Esophagus mucosa (tissue), 1 donor: ENCODE data around the gene IZUMO2. TPM values are rescaled to one million over a fixed set of nuclear protein-coding genes. Genes with fewer than 3 reads are reported as not detected.
"Not testable (repeated sequence)": the region's sequence is repeated elsewhere in the genome, so short reads cannot be mapped to it uniquely, and the experiment has no call there.

Source experiments
- ATAC-seq: fragments of 200-7000 bp; cut with Tn5 transposase; one replicate; pipeline ENCODE4 v1.9.1; 2020
- total RNA-seq: library from RNA; stranded (reverse); gene quantifications from one replicate; pipeline ENCODE4 v1.2.4, GENCODE V29; 2023
- donor health status: DM: yes; HTN: yes; CAD: no.

Gene IZUMO2
- total RNA-seq, 1 donor from 2014 or later = not detected

DNA sequence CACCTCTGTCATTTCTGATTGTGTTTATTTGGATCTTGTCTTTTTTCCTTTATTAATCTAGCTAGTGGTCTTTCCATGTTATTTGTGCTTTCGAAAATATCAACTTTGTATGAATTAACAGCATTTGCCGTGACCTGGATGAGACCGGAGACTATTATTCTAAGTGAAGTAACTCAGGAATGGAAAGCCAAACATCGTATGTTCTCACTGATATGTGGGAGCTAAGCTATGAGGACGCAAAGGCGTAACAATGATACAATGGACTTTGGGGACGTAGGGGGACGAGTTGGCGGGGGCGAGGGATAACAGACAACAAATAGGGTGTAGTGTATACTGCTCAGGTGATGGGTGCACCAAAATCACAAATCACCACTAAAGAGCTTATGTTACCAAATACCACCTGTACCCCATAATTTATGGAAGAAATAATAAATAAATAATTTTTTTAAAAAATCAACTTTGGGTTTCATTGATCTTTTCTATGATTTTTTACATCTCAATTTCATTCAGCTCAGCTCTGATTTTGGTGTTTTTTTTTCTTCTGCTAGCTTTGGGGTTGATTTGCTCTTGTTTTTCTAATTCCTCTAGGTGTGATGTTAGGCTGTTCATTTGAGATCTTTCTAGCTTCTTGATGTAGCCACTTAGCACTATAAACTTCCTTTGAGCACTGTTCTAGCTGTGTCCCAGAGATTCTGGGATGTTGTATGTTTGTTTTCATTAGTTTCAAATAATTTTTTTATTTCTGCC lies 27.1 kb downstream of the IZUMO2 start:
- ATAC-seq = not testable (repeated sequence)

DNA sequence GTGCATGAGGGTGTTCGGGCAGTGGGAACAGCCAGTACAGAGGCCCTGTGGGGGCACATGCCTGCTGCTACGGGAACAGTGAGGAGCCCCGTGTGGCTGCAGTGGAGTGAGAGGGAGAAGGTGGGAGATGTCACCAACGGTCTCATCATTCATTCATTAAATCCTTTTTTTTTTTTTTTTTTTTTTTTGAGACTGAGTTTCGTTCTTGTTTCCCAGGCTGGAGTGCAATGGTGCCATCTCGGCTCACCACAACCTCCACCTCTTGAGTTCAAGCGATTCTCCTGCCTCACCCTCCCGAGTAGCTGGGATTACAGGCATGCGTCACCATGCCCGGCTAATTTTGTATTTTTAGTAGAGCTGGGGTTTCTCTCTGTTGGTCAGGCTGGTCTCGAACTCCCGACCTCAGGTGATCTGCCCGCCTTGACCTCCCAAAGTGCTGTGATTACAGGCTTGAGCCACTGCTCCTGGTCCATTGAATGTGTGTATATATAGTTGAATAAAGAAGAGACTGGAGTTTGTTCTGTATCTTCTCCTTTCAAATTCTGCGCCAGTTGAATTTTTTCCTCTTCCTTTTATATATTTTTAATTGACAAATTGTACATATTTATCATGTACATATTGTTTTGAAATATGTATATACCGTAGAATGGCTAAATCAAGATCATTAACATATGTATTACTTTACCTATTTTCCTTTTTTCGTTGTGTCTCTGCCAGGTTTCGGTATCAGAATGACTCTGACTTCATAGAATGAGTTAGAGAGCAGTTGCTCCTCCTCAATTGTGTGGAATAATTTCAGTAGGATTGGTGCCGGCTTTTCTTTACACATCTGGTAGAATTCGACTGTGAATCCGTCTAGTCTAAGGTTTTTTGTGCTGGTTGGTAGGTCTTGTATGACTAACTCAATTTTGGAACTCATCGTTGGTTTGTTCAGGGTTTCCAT lies 28.0 kb downstream of the IZUMO2 start:
- not testable (repeated sequence) for ATAC-seq

DNA sequence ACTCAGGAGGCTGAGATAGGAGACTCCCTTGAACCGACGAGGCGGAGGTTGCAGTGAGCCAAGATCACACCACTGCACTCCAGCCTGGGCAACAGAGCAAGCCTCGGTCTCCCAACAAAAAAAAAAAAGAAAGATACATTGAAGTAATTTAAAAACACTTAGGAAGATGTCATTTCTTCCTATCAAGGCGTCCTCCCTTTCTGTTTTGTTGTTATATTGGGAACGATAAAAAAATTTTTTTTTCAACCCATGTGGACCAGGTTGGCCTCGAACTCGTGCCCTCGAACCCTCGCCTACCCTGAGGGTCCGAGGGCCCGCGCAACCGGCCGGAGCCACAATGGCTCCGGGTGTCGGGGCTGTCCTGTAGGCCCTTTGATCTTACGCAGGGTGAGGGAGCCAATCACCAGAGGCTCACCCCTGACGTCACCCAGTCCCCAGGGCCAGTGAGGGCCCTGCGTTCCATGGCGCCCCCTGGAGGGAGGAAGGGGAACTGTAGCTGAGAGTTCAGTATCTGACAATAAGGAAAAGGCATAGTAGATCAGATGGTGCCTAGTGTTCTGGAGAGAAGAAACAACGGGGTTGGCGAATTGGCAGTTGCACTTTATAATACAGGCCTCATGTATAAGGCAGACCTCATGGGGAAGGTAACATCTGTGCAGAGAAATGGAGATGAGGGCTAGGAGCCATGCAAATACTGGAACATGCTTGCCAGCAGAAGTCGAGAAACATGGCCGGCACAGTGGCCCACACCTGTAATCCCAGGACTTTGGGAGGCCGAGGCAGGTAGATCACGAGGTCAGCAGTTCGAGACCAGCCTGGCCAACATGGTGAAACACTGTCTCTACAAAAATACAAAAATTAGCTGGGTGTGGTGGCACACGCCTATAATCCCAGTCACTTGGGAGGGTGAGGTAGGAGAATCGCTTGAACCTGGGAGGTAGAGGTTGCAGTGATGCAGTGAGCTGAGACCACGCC lies 29.3 kb downstream of the IZUMO2 start:
- not testable (repeated sequence) for ATAC-seq

DNA sequence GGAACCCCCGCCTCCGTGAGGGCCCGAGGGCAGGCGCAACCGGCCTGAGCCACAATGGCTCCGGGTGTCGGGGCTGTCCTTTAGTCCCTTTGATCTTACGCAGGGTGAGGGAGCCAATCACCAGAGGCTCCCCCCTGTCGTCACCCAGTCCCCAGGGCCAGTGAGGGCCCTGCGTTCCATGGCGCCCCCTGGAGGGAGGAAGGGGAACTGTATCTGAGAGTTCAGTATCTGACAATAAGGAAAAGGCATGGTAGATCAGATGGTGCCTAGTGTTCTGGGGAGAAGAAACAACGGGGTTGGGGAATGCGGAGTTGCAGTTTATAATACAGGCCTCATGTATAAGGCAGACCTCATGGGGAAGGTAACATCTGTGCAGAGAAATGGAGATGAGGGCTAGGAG lies 59.1 kb downstream of the IZUMO2 start:
- ATAC-seq = not testable (repeated sequence)

DNA sequence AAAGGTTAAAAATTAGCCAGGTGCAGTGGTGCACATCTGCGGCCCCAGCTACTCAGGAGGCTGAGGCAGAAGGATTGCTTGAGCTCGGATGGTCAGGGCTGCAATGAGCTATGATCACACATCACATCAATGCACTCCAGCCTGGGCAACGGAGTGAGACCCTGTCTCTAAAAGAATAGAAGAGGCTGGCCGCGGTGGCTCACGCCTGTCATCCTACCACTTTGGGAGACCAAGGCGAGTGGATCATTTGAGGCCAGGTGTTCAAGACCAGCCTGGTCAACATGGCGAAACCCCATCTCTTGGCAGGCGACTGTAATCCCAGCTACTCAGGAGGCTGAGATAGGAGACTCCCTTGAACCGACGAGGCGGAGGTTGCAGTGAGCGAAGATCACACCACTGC lies 59.7 kb downstream of the IZUMO2 start:
- not testable (repeated sequence) for ATAC-seq

Other genes starting within 250 kb of the IZUMO2 start
- gene ATF5, start 234.1 kb downstream of the IZUMO2 start, total RNA-seq = 15.1 TPM
- 23.6 TPM for gene NUP62, start 233.8 kb downstream of the IZUMO2 start, total RNA-seq
- gene SIGLEC11, start 202.1 kb downstream of the IZUMO2 start, total RNA-seq = not detected
- gene VRK3, start 137.9 kb downstream of the IZUMO2 start, total RNA-seq = 20.3 TPM
- gene ZNF473, start 137.3 kb downstream of the IZUMO2 start, total RNA-seq = 6.7 TPM
- gene MYH14, start 40.3 kb upstream of the IZUMO2 start, total RNA-seq = 66.0 TPM
- 0.48 TPM for gene KCNC3, start 166.1 kb upstream of the IZUMO2 start, total RNA-seq
- 0.40 TPM for gene NAPSA, start 202.4 kb upstream of the IZUMO2 start, total RNA-seq
- 33.4 TPM for gene NR1H2, start 213.2 kb upstream of the IZUMO2 start, total RNA-seq
- 24.3 TPM for gene POLD1, start 221.1 kb upstream of the IZUMO2 start, total RNA-seq